Fibroblast of lung (primary cell): ENCODE results near the gene ALDOA. TPM values are rescaled to one million over a fixed set of nuclear protein-coding genes. Genes with fewer than 3 reads are reported as not detected.

Experiments
- DNase-seq, 2 donors: peaks; one replicate each; pipeline versions ENCODE4 v3.0.0 to v3.0.0-alpha.2; 2010; ENCODE audit warnings: low read depth in 2 of 2
- H2AFZ ChIP-seq: 2 replicates; pipeline ENCODE4 v1.5.1; 2012; ENCODE audit warnings: low read length, control low read depth, inconsistent platforms
- H3K27ac ChIP-seq: 2 replicates; pipeline ENCODE4 v1.5.1; 2011; ENCODE audit warnings: low read length, control low read depth; ENCODE audit not compliant: insufficient read depth
- H3K27me3 ChIP-seq: 2 replicates; pipeline ENCODE4 v1.5.1; 2011; ENCODE audit warnings: mild to moderate bottlenecking, low read length; ENCODE audit not compliant: control insufficient read depth, insufficient read depth
- H3K36me3 ChIP-seq: 2 replicates; pipeline ENCODE4 v1.5.1; 2011; ENCODE audit warnings: low read length; ENCODE audit not compliant: control insufficient read depth, insufficient read depth
- H3K4me1 ChIP-seq: 2 replicates; pipeline ENCODE4 v1.5.1; 2011; ENCODE audit warnings: low read length; ENCODE audit not compliant: control insufficient read depth, insufficient read depth; ENCODE audit errors: extremely low read depth
- H3K4me2 ChIP-seq: 2 replicates; pipeline ENCODE4 v1.5.1; 2011; ENCODE audit warnings: low read length, control low read depth; ENCODE audit not compliant: insufficient read depth; ENCODE audit errors: extremely low read depth
- H3K4me3 ChIP-seq, 4 experiments: fragments of 200-600 bp in 1 of 4; sonication (generic) in 1 of 4; replicated peaks in 1 of 4; 2 replicates each; pipeline ENCODE4 v1.5.1; 2011 to 2016; ENCODE audit warnings: low read length in 4 of 4, low read depth in 3 of 4, mild to moderate bottlenecking in 3 of 4, control low read depth in 2 of 4, inconsistent platforms in 1 of 4, mixed read lengths in 1 of 4; ENCODE audit not compliant: insufficient read depth in 1 of 4; ENCODE audit errors: control extremely low read depth in 1 of 4
- H3K79me2 ChIP-seq: 2 replicates; pipeline ENCODE4 v1.5.1; 2012; ENCODE audit warnings: mild to moderate bottlenecking, low read length, inconsistent platforms; ENCODE audit not compliant: control insufficient read depth, insufficient read depth
- H3K9ac ChIP-seq: 2 replicates; pipeline ENCODE4 v1.5.1; 2011; ENCODE audit warnings: mild to moderate bottlenecking, low read length, control low read depth; ENCODE audit not compliant: insufficient read depth
- H3K9me3 ChIP-seq: 2 replicates; pipeline ENCODE4 v1.5.1; 2012; ENCODE audit warnings: low read depth, low read length; ENCODE audit not compliant: control insufficient read depth, insufficient read depth
- H4K20me1 ChIP-seq: 2 replicates; pipeline ENCODE4 v1.5.1; 2011; ENCODE audit warnings: low read length; ENCODE audit not compliant: control insufficient read depth, insufficient read depth; ENCODE audit errors: extremely low read depth
- EZH2 ChIP-seq: IDR thresholded peaks from 2 replicates; pipeline ENCODE4 v1.5.1; 2012; ENCODE audit warnings: low read length, control low read depth, mild to moderate bottlenecking; ENCODE audit errors: missing control alignments
- polyA plus RNA-seq, 2 donors: library from polyadenylated mRNA; depleted of rRNA in 1 of 2; stranded (reverse) in 1 of 2; unstranded in 1 of 2; fragments of >200 nt; gene quantifications; 2 replicates each; pipeline ENCODE4 v1.2.1, GENCODE V29; 2011 to 2012; ENCODE audit warnings: missing spikeins in 1 of 2
- total RNA-seq: library from RNA; depleted of rRNA; stranded (reverse); fragments of >200 nt; gene quantifications from 2 replicates; pipeline ENCODE4 v1.2.1, GENCODE V29; 2014
- TF ChIP-seq, protein P1 (sequence below), 2 donors: IDR thresholded peaks in 1 of 2; conservative IDR thresholded peaks in 1 of 2; 1 replicate in 1 of 2; 2 replicates in 1 of 2; pipeline ENCODE4 v1.5.1; 2011 to 2012; ENCODE audit warnings: low read length in 2 of 2, control low read depth in 1 of 2, inconsistent platforms in 1 of 2, low read depth in 1 of 2, mild to moderate bottlenecking in 1 of 2

The ALDOA gene
- total and polyA plus RNA-seq, 2 donors (not counting 1 experiment from before 2014, with no cell fraction given), result 474 to 1,066 TPM

DNA sequence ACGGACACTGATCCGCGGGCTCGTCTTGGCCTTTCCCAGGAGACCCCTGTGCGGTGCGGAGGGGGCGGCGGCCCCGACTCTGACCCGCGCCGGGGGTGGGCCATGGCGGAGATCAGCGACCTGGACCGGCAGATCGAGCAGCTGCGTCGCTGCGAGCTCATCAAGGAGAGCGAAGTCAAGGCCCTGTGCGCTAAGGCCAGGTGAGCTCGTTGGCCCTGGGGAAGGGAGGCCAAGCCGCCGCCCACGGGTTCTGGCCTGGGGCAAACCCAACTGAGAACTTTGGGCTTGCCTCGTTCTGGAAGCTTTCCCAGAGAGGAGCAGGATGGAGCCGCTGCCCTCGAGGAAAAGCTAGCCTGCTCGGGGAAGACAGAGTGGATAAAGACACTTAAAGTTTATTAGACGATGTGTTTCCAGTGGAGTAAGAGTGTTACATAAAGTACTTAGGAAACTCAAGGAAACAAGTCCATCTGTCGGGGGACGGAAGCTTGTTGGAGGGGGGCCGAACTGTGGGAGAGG is 10.8 kb downstream of the ALDOA start:
- Histone ChIP-seq H3K4me1 (peaks cover 13% of the 10 kb centered on the region), H3K9me3 (no peaks in the 10 kb centered on the region), H3K27me3 (no peaks in the 10 kb centered on the region), H3K9ac (peak overlapping the region; percentile 93), H3K4me3 (peak overlapping the region; percentile 73 to 97 (median 88)), H3K4me2 (peak overlapping the region; percentile 100), H2AFZ (no peak overlapping the region), H4K20me1 (no peaks in the 10 kb centered on the region), H3K79me2 (peaks cover 48% of the 10 kb centered on the region), H3K36me3 (peaks cover 28% of the 10 kb centered on the region), H3K27ac (peak overlapping the region; percentile 95)
- TF ChIP-seq, protein P1, sequence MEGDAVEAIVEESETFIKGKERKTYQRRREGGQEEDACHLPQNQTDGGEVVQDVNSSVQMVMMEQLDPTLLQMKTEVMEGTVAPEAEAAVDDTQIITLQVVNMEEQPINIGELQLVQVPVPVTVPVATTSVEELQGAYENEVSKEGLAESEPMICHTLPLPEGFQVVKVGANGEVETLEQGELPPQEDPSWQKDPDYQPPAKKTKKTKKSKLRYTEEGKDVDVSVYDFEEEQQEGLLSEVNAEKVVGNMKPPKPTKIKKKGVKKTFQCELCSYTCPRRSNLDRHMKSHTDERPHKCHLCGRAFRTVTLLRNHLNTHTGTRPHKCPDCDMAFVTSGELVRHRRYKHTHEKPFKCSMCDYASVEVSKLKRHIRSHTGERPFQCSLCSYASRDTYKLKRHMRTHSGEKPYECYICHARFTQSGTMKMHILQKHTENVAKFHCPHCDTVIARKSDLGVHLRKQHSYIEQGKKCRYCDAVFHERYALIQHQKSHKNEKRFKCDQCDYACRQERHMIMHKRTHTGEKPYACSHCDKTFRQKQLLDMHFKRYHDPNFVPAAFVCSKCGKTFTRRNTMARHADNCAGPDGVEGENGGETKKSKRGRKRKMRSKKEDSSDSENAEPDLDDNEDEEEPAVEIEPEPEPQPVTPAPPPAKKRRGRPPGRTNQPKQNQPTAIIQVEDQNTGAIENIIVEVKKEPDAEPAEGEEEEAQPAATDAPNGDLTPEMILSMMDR (conservative IDR thresholded peaks at IDR 0.05 in 1 of 2, IDR thresholded peaks at IDR 0.05 in 1 of 2; ENCODE audit: low read depth in 1 of 2, low read length in 2 of 2), result no peak
- TF ChIP-seq EZH2, result no peak
- no peak for DNase-seq

DNA sequence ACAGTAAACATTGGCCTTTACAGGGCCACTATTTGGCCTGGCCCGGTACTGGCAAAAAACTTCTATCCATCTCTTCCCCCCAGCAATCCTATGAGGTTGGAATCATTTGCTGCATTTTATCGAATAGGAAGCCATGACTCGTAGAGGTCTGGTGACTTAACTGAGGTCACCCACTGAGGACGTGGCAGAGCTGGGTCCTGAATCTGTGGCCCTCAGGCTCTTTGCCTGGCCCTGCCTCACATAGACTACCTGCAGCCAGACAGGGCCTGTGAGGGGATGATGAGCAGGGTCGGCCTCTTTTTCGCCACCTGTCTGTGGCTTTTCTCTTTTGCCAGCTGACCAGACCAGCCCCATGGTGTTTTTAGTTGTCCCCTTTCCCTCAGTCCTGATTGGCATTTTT is 12.1 kb downstream of the ALDOA start:
- TF ChIP-seq, protein P1 (conservative IDR thresholded peaks at IDR 0.05 in 1 of 2, IDR thresholded peaks at IDR 0.05 in 1 of 2; ENCODE audit: low read depth in 1 of 2, low read length in 2 of 2), result no peak
- no peak for TF ChIP-seq EZH2
- H3K9me3 ChIP-seq, result no peaks in the 10 kb centered on the region
- H3K27me3 ChIP-seq, result no peaks in the 10 kb centered on the region
- peaks cover 13% of the 10 kb centered on the region for H3K4me1 ChIP-seq
- no peak overlapping the region for H2AFZ ChIP-seq
- peak in 1 of 2 donors; percentile 34 for DNase-seq
- peaks cover 31% of the 10 kb centered on the region for H3K36me3 ChIP-seq
- peak overlapping the region; percentile 100 for H3K4me2 ChIP-seq
- peaks cover 46% of the 10 kb centered on the region for H3K79me2 ChIP-seq
- no peaks in the 10 kb centered on the region for H4K20me1 ChIP-seq
- peak overlapping the region; percentile 95 for H3K27ac ChIP-seq
- peak overlapping the region in 2 of 4 experiments; percentile 73 to 89 for H3K4me3 ChIP-seq
- H3K9ac ChIP-seq, result peak overlapping the region; percentile 39

DNA sequence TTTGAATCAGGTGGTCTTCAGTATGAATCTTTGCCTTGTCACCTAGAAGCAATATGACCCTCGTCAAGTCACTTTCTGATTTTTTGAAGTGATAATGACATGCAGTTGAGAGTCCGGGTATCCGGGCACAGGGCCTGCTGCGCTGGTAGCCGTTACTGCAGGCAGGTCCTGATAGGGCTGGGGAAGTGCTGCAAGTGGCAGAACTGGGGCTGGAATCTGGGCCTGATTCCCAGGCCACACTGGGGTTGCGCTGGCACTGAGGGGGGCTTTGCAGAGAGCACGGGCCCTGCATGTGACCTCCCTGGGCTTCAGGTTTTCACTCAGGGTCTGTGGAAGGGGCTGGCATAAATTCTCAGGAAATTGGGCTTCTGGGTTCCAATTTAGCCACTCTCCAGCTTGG is 13.2 kb downstream of the ALDOA start:
- DNase-seq, result no peak
- Histone ChIP-seq H3K27me3 (no peaks in the 10 kb centered on the region), H3K79me2 (peaks cover 46% of the 10 kb centered on the region), H3K4me3 (no peak overlapping the region), H3K9ac (no peak overlapping the region), H4K20me1 (no peaks in the 10 kb centered on the region), H3K4me2 (no peak overlapping the region), H2AFZ (no peak overlapping the region), H3K27ac (no peak overlapping the region), H3K36me3 (peaks cover 42% of the 10 kb centered on the region), H3K9me3 (no peaks in the 10 kb centered on the region), H3K4me1 (peaks cover 13% of the 10 kb centered on the region)
- TF ChIP-seq, protein P1 (conservative IDR thresholded peaks at IDR 0.05 in 1 of 2, IDR thresholded peaks at IDR 0.05 in 1 of 2; ENCODE audit: low read depth in 1 of 2, low read length in 2 of 2), result no peak
- no peak for TF ChIP-seq EZH2
